HG02852 (cell line): ENCODE results near the gene TSPAN7.

ENCODE experiments used
- ATAC-seq: cut with Tn5 transposase; IDR thresholded peaks from one replicate; pipeline ENCODE4 v1.9.1; 2021; ENCODE audit warnings: mild to moderate bottlenecking, moderate library complexity; ENCODE audit not compliant: unreplicated experiment

Gene TSPAN7

GRCh38 chrX:38678183-38678582, 116.8 kb downstream of the TSPAN7 start:
- ATAC-seq, result no peak

GRCh38 chrX:38678821-38679220, 117.5 kb downstream of the TSPAN7 start:
- ATAC-seq, result no peak

- ATAC-seq, result no peak
These were observed 118.4 kb downstream of the TSPAN7 start for GRCh38 chrX:38679695-38680094.

- ATAC-seq, result no peak
These were observed 120.8 kb downstream of the TSPAN7 start for GRCh38 chrX:38682095-38682494.

- ATAC-seq, result no peak
These were observed 131.6 kb downstream of the TSPAN7 start for GRCh38 chrX:38692961-38693360.

- no peak for ATAC-seq
These were observed 133.1 kb downstream of the TSPAN7 start for GRCh38 chrX:38694394-38694793.

- ATAC-seq, result no peak
These were observed 136.1 kb downstream of the TSPAN7 start for GRCh38 chrX:38697461-38697860.

DNA sequence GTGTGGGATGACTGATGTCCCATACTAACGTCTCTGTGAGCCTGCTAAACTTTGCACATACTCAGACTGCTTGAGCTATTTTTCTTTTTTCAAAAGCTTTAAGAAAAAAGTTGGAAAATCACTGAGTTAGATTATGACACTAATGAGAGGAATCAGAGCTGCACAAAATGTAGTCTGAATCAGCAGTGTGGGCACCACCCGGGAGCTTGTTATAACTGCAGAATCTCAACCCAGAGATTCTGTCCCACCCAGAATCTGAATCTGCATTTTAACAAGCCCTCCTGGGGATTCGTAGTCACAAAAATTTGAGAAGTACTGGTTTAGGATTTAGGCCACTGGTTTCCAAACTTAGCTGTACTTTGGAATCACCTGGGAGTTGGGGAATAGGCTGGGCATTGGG, 137.8 kb downstream of the TSPAN7 start:
- ATAC-seq, result no peak

DNA sequence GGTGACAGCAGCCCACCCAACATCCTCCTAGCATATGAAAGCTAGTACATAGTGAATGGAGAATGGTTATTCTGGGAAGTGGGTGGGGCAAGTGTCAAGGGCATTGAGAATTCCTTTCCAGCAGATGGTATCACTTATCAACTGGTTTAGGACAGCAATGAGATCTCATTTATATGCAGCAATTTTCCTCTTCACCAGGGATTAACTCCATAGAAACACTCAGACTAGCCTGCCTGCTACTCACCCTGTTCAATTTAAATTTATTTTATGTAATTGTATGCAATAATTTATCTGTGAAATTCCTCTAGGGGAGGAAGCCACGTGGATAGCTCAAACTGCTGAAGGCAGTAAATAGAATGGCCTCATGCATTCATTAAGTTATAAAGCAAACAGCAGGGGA, 138.4 kb downstream of the TSPAN7 start:
- no peak for ATAC-seq

GRCh38 chrX:38701073-38701472, 139.7 kb downstream of the TSPAN7 start:
- ATAC-seq, result no peak

GRCh38 chrX:38704146-38704882, 143.0 kb downstream of the TSPAN7 start:
- no peak for ATAC-seq

GRCh38 chrX:38717871-38718270, 156.5 kb downstream of the TSPAN7 start:
- no peak for ATAC-seq

- ATAC-seq, result no peak
These were observed 157.0 kb downstream of the TSPAN7 start for GRCh38 chrX:38718311-38718710.

DNA sequence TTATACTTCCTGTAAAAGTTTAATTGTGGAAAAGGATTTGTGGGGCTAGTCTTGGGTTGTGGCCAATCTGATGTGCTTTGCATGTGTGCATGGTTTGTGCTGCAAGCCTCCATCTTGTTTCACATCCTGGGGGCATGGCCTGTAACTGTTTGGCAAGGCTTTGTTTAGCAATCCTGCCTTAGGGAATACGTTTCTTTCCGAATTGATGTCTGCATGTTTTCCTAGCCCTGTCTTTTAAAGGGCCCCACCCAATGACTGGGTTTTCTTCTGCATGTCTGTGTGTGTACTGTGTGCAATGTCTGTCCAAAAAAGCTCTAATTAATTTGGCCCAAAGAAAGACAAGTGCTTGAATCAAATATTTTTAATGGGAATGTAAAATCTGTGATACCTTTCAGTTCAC, 165.3 kb downstream of the TSPAN7 start:
- ATAC-seq, result no peak

DNA sequence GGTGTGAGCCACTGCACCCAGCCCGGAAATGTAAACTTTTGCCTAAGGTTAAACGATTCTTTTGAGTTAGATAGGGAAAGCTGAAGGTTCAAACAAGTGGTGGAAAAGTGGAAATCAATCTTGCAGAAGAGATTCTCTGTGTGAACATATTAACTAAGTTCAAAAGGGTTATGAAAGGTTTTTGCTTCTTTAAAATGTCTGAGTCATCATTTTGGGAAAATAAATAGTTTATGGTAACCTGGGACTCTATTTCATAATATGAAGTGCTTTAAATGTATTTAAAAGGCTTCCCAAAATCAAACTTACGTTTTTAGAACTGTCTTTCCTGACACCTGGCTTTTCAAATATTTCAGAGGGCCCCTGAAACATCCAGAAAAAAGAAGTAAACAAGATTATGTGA, 166.3 kb downstream of the TSPAN7 start:
- ATAC-seq, result no peak

- no peak for ATAC-seq
These were observed 171.5 kb downstream of the TSPAN7 start for GRCh38 chrX:38732866-38733265.
